GM18508 (cell line): ENCODE data around the gene ERGIC3.

Experiments used
- ATAC-seq: cut with Tn5 transposase; IDR thresholded peaks from one replicate; pipeline ENCODE4 v1.9.1; 2021; ENCODE audit warnings: moderate number of reproducible peaks; ENCODE audit not compliant: insufficient read depth, unreplicated experiment

ERGIC3 gene

GRCh38 chr20:35541783-35542662 is at the start of gene ERGIC3:
TSS of gene ERGIC3 (plus strand) at chr20:35542078. CDS start at chr20:35542098, 20 bp downstream.
- ATAC-seq, result no peak

- ATAC-seq, result no peak
Observed at GRCh38 chr20:35492352-35492751, 49.5 kb upstream of the ERGIC3 start.

- no peak for ATAC-seq
Observed at GRCh38 chr20:35496481-35496880, 45.4 kb upstream of the ERGIC3 start.

- ATAC-seq, result no peak
Observed at GRCh38 chr20:35497320-35497719, 44.6 kb upstream of the ERGIC3 start.

GRCh38 chr20:35497780-35498189 is 44.1 kb upstream of the ERGIC3 start:
- ATAC-seq, result no peak

GRCh38 chr20:35499271-35499670 is 42.6 kb upstream of the ERGIC3 start:
- ATAC-seq, result no peak

GRCh38 chr20:35502352-35502751 is 39.5 kb upstream of the ERGIC3 start:
- ATAC-seq, result no peak

GRCh38 chr20:35503281-35503680 is 38.6 kb upstream of the ERGIC3 start:
- no peak for ATAC-seq

GRCh38 chr20:35503841-35504561 is 37.9 kb upstream of the ERGIC3 start:
- no peak for ATAC-seq

GRCh38 chr20:35504751-35505150 is 37.1 kb upstream of the ERGIC3 start:
- no peak for ATAC-seq

GRCh38 chr20:35506179-35506578 is 35.7 kb upstream of the ERGIC3 start:
- no peak for ATAC-seq

GRCh38 chr20:35506872-35507638 is 34.8 kb upstream of the ERGIC3 start:
- no peak for ATAC-seq

- no peak for ATAC-seq
Observed at GRCh38 chr20:35508493-35509218, 33.2 kb upstream of the ERGIC3 start.

GRCh38 chr20:35510951-35511735 is 30.7 kb upstream of the ERGIC3 start:
- no peak for ATAC-seq

- no peak for ATAC-seq
Observed at GRCh38 chr20:35511814-35512420, 30.0 kb upstream of the ERGIC3 start.

- ATAC-seq, result no peak
Observed at GRCh38 chr20:35514371-35514932, 27.4 kb upstream of the ERGIC3 start.

- ATAC-seq, result no peak
Observed at GRCh38 chr20:35515341-35515740, 26.5 kb upstream of the ERGIC3 start.

GRCh38 chr20:35515949-35516645 is 25.8 kb upstream of the ERGIC3 start:
- ATAC-seq, result no peak
